HepG2 (cell line): Measurements from ENCODE around the gene PLLP. TPM values are rescaled to one million over a fixed set of nuclear protein-coding genes. Genes with fewer than 3 reads are reported as not detected.
A peak's percentile ranks its signal among the peaks of the same experiment; 100 is the strongest.

ENCODE experiments used
- CREB1 ChIP-seq, 2 experiments: fragments of 450-650 bp in 1 of 2; IDR thresholded peaks; 2 replicates each; pipeline ENCODE4 v1.6.1; 2016 to 2017; ENCODE audit warnings: control low read depth in 1 of 2, mild to moderate bottlenecking in 1 of 2, missing compliant biosample characterization in 1 of 2, missing genetic modification characterization in 1 of 2
- HDAC1 ChIP-seq: sonication (generic); formaldehyde crosslinking; IDR thresholded peaks from 2 replicates; pipeline ENCODE4 v1.5.1; 2020; ENCODE audit warnings: mild to moderate bottlenecking, missing genetic modification reagents
- JUN ChIP-seq: sonication (generic); formaldehyde crosslinking; IDR thresholded peaks from 2 replicates; pipeline ENCODE4 v1.4.0; 2020; ENCODE audit warnings: mild to moderate bottlenecking, missing genetic modification reagents
- KDM6A ChIP-seq: IDR thresholded peaks from 2 replicates; pipeline ENCODE4 v1.6.1; 2016; ENCODE audit warnings: low read depth
- KIAA2018 ChIP-seq: sonication (generic); formaldehyde crosslinking; IDR thresholded peaks from 2 replicates; pipeline ENCODE4 v1.5.0; 2020; ENCODE audit warnings: mild to moderate bottlenecking, missing genetic modification reagents, borderline replicate concordance
- MEIS1 ChIP-seq: sonication (generic); formaldehyde crosslinking; IDR thresholded peaks from 2 replicates; pipeline ENCODE4 v1.9.0; 2021; ENCODE audit warnings: mild to moderate bottlenecking, missing genetic modification reagents, moderate library complexity, borderline replicate concordance
- PAXIP1 ChIP-seq: sonication (generic); formaldehyde crosslinking; conservative IDR thresholded peaks from 2 replicates; pipeline ENCODE4 v1.4.0; 2020; ENCODE audit warnings: mild to moderate bottlenecking, missing genetic modification reagents, moderate library complexity
- RAD21 ChIP-seq: fragments of 450-650 bp; formaldehyde crosslinking; IDR thresholded peaks from 2 replicates; pipeline ENCODE4 v1.5.0; 2020; ENCODE audit warnings: mild to moderate bottlenecking
- REL ChIP-seq: sonication (generic); formaldehyde crosslinking; conservative IDR thresholded peaks from 2 replicates; pipeline ENCODE4 v1.8.0; 2022; ENCODE audit warnings: mild to moderate bottlenecking, missing genetic modification reagents, moderate library complexity
- SMYD3 ChIP-seq: sonication (generic); formaldehyde crosslinking; IDR thresholded peaks from 2 replicates; pipeline ENCODE4 v1.8.1; 2023; ENCODE audit warnings: mild to moderate bottlenecking, missing genetic modification reagents
- THRA ChIP-seq: sonication (generic); formaldehyde crosslinking; IDR thresholded peaks from 2 replicates; pipeline ENCODE4 v1.4.0; 2020; ENCODE audit warnings: missing genetic modification reagents, borderline replicate concordance
- ZFP36L2 ChIP-seq: sonication (generic); formaldehyde crosslinking; IDR thresholded peaks from 2 replicates; pipeline ENCODE4 v1.4.0; 2020; ENCODE audit warnings: missing genetic modification reagents
- ZFX ChIP-seq: sonication (generic); formaldehyde crosslinking; IDR thresholded peaks from 2 replicates; pipeline ENCODE4 v1.4.0; 2020; ENCODE audit warnings: mild to moderate bottlenecking, low read depth, missing genetic modification reagents, moderate library complexity
- ZNF101 ChIP-seq: sonication (generic); formaldehyde crosslinking; IDR thresholded peaks from 2 replicates; pipeline ENCODE4 v1.4.0; 2020; ENCODE audit warnings: mild to moderate bottlenecking, low read depth, missing genetic modification reagents, borderline replicate concordance
- ZNF30 ChIP-seq: sonication (generic); formaldehyde crosslinking; IDR thresholded peaks from 2 replicates; pipeline ENCODE4 v1.5.0; 2020; ENCODE audit warnings: mild to moderate bottlenecking, missing genetic modification reagents
- polyA plus RNA-seq, 8 experiments: library from polyadenylated mRNA; depleted of rRNA in 3 of 8; stranded (reverse) in 7 of 8; unstranded in 1 of 8; fragments of >200 nt; fragmentation: Illumina TruSeq in 4 of 8; extraction: Trizol in 4 of 8; gene quantifications; 2 replicates each; pipeline versions ENCODE4 v1.2.1 to v1.2.3, GENCODE V29; 2011 to 2016; ENCODE audit warnings: low read depth in 4 of 8, missing spikeins in 1 of 8, mixed read lengths in 1 of 8; ENCODE audit not compliant: insufficient read depth in 1 of 8
- total RNA-seq, 5 experiments: library from RNA; depleted of rRNA; stranded (reverse); fragments of >200 nt; fragmentation: Illumina TruSeq; extraction: Trizol; gene quantifications; 2 replicates each; pipeline ENCODE4 v1.2.3, GENCODE V29; 2016; ENCODE audit warnings: low read depth in 1 of 5

Gene PLLP
- total and polyA plus RNA-seq, 2 of the 13 experiments (the other 11 are each of a cell fraction or from before 2014, with no cell fraction given), result 60.6 to 127 TPM

GRCh38 chr16:57284209-57284951 is at the start of gene PLLP (continued):
- TF ChIP-seq KIAA2018 (CRISPR knock-in tag) (peak; percentile 92; the same call in 1 of the 2 replicates), CREB1 (IDR thresholded peaks at IDR 0.05) (no peak), CREB1 (CRISPR knock-in tag; IDR thresholded peaks at IDR 0.05) (no peak), ZNF101 (peak; percentile 80; the same call in 1 of the 2 replicates), ZFP36L2 (no peak), RAD21 (CRISPR knock-in tag) (peak; percentile 61), JUN (CRISPR knock-in tag) (no peak), SMYD3 (peak; percentile 87; the same call in 1 of the 2 replicates), KDM6A (CRISPR knock-in tag) (no peak), ZNF30 (CRISPR knock-in tag) (peak; percentile 95), PAXIP1 (CRISPR knock-in tag) (peak; percentile 56), THRA (peak; percentile 43), MEIS1 (CRISPR knock-in tag) (peak; percentile 78; the same call in 1 of the 2 replicates), ZFX (CRISPR knock-in tag) (peak; percentile 65), REL (CRISPR knock-in tag) (no peak; the same call in 1 of the 2 replicates), HDAC1 (CRISPR knock-in tag) (peak; percentile 51)
